Right lobe of liver (tissue), 4 donors: ENCODE results near the gene CENPB.

ENCODE experiments used
- CTCF ChIP-seq, 4 donors: fragments of 200-600 bp in 3 of 4; fragments of 450-650 bp in 1 of 4; IDR thresholded peaks; one replicate each; pipeline versions ENCODE4 v1.5.1 to v1.8.0; 2016 to 2022; ENCODE audit warnings: antibody characterized with exemption in 4 of 4, mild to moderate bottlenecking in 2 of 4
- POLR2A ChIP-seq: fragments of 450-650 bp; IDR thresholded peaks from one replicate; pipeline ENCODE4 v1.6.1; 2017; ENCODE audit warnings: antibody characterized with exemption, mild to moderate bottlenecking
- donor health status: DM: no; HTN: no; CAD: no.
- donor health status: DM: no; HTN: no; CAD: no.
- donor health status: DM: no; HTN: yes; CAD: no.

DNA sequence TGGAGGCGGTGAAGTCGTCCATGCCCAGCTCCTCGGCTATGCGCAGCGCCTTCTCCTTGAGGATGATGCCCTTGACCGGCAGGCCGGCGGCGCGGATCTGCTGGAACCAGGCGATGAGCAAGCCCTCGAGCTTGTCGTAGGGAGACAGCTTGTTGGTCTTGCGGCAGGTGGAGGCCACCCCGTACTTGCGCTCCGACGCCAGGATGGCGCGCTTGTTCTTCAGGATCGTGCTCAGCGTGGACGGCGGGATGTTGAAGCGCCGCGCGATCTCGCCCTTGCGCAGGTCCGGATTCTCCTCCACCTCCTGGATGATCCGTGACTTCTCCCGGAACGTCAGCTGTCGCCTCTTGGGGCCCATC is 435 bp downstream of the CENPB start:
- TF ChIP-seq CTCF (IDR thresholded peaks at IDR 0.05) (no peak), POLR2A (no peak)
